ENCODE results near the gene LASP1. TPM values are rescaled to one million over a fixed set of nuclear protein-coding genes. Genes with fewer than 3 reads are reported as not detected.
"Not testable (repeated sequence)": the region's sequence is repeated elsewhere in the genome, so short reads cannot be mapped to it uniquely, and the experiment has no call there.

LASP1 gene
- total and polyA plus RNA-seq, 2 experiments from 2014 or later = 48.7 to 173 TPM

DNA sequence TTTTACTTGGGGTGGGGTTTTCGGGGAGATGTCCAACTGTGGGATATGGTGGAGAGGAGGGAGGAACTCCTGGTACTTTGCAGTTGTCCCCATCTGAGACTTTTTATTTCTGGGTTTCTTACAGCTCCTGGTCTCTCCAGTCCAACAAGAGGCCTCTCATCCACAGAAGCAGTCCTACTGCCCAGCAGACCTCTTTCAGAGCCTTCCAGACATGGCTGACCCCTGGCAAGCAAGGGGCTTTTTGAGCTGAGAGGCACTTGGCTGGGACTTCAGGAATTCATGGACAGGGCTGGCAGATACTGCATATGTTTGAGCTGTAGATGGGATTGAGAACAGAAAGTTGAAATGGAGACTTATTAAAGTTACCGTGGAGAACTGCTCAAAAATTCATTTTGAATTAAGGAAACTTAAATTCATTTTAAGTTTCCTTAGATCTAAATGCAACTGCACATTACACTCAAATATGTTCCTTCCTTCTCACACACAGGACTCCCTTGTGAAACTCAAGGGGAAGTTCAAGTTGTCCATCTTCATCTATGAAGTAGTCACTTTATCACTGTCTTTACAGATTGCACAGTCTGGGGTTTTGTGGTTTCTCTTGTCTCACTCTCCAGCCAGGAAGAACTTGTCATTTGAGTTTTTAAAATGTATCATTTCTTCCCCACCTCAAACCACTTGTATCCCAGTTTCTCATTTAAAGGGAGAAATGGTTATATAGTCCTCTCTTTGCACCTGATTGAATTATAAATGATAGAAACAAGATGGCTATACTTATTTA, 56.6 kb downstream of the LASP1 start (continued):
- TF ChIP-seq ETS1 (IDR thresholded peaks at IDR 0.05) = no peak
- no peak for TF ChIP-seq REST (IDR thresholded peaks at IDR 0.05; ENCODE audit: unreplicated experiment)
- TF ChIP-seq JUNB (IDR thresholded peaks at IDR 0.05; ENCODE audit: unreplicated experiment) = no peak
- no peak for TF ChIP-seq STAT1 (IDR thresholded peaks at IDR 0.05; ENCODE audit: unreplicated experiment)
- TF ChIP-seq NANOG (IDR thresholded peaks at IDR 0.05; ENCODE audit: borderline replicate concordance) = no peak

DNA sequence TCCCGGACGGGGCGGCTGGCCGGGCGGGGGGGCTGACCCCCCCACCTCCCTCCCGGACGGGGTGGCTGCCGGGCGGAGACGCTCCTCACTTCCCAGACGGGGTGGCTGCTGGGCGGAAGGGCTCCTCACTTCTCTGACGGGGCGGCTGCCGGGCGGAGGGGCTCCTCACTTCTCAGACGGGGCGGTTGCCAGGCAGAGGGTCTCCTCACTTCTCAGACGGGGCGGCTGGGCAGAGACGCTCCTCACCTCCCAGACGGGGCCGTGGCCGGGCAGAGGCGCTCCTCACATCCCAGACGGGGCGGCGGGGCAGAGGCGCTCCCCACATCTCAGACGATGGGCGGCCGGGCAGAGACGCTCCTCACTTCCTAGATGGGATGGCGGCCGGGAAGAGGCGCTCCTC, 60.9 kb downstream of the LASP1 start:
- not testable (repeated sequence) for H2AFZ ChIP-seq; ATAC-seq; H3K4me2 ChIP-seq; H3K36me3 ChIP-seq (ENCODE audit: insufficient read depth); H4K20me1 ChIP-seq (replicated peaks; ENCODE audit: insufficient read depth); H3K27ac Mint-ChIP-seq; H3K4me3 ChIP-seq; H3K36me3 Mint-ChIP-seq (ENCODE audit: low read depth); H3K4me1 ChIP-seq (ENCODE audit: insufficient read depth); H3K4me3 Mint-ChIP-seq; DNase-seq (ENCODE audit: low spot score); H3F3A ChIP-seq (replicated peaks; ENCODE audit: low read depth); H3K9me3 Mint-ChIP-seq; H3K79me2 ChIP-seq (replicated peaks; ENCODE audit: insufficient read depth); H3K27ac ChIP-seq (ENCODE audit: low read depth); H3K4me1 Mint-ChIP-seq; H3K9me2 ChIP-seq (ENCODE audit: insufficient read depth); H3K27me3 Mint-ChIP-seq (ENCODE audit: insufficient read depth, low read depth, poor library complexity); H3K27me3 ChIP-seq (ENCODE audit: insufficient read depth)

- H2AFZ ChIP-seq; H3K4me3 Mint-ChIP-seq; H3K9me2 ChIP-seq (ENCODE audit: insufficient read depth); H3K4me2 ChIP-seq; H3K27me3 ChIP-seq (ENCODE audit: insufficient read depth); H3K27ac ChIP-seq (ENCODE audit: low read depth); ATAC-seq; H3K4me1 ChIP-seq (ENCODE audit: insufficient read depth); H3K4me1 Mint-ChIP-seq; H3K79me2 ChIP-seq (replicated peaks; ENCODE audit: insufficient read depth); H4K20me1 ChIP-seq (replicated peaks; ENCODE audit: insufficient read depth); H3K4me3 ChIP-seq; H3F3A ChIP-seq (replicated peaks; ENCODE audit: low read depth); H3K9me3 Mint-ChIP-seq; H3K27me3 Mint-ChIP-seq (ENCODE audit: insufficient read depth, low read depth, poor library complexity); H3K27ac Mint-ChIP-seq; DNase-seq (ENCODE audit: low spot score); H3K36me3 ChIP-seq (ENCODE audit: insufficient read depth); H3K36me3 Mint-ChIP-seq (ENCODE audit: low read depth): not testable (repeated sequence)
These were observed 64.1 kb downstream of the LASP1 start for GRCh38 chr17:38933962-38934361.

Measured in GM23338 (cell line).